Neural cell (in vitro differentiated cells): ENCODE results near the gene ADARB1.

Experiments
- EZH2 ChIP-seq: fragments of 200-600, 300-800 bp; shearing (Covaris generic), sonication (generic); IDR thresholded peaks from 2 replicates; pipeline ENCODE4 v1.6.1; 2014; ENCODE audit warnings: antibody characterized with exemption, low read length, borderline replicate concordance, mild to moderate bottlenecking; ENCODE audit not compliant: insufficient read depth, poor library complexity, severe bottlenecking
- RAD21 ChIP-seq: fragments of 450-650 bp; conservative IDR thresholded peaks from 2 replicates; pipeline ENCODE4 v1.6.1; 2014; ENCODE audit warnings: antibody characterized with exemption, mild to moderate bottlenecking, moderate library complexity
- SMC3 ChIP-seq: fragments of 450-650 bp; conservative IDR thresholded peaks from 2 replicates; pipeline ENCODE4 v1.6.1; 2014; ENCODE audit warnings: antibody characterized with exemption, mild to moderate bottlenecking, moderate library complexity; ENCODE audit not compliant: poor library complexity
- TF ChIP-seq, protein P1 (sequence below): fragments of 450-650 bp; IDR thresholded peaks from 2 replicates; pipeline ENCODE4 v1.5.1; 2014; ENCODE audit warnings: antibody characterized with exemption, mild to moderate bottlenecking, moderate library complexity; ENCODE audit not compliant: poor library complexity, severe bottlenecking

GRCh38 chr21:45115141-45115540 is 40.8 kb downstream of the ADARB1 start:
- TF ChIP-seq, protein P1, sequence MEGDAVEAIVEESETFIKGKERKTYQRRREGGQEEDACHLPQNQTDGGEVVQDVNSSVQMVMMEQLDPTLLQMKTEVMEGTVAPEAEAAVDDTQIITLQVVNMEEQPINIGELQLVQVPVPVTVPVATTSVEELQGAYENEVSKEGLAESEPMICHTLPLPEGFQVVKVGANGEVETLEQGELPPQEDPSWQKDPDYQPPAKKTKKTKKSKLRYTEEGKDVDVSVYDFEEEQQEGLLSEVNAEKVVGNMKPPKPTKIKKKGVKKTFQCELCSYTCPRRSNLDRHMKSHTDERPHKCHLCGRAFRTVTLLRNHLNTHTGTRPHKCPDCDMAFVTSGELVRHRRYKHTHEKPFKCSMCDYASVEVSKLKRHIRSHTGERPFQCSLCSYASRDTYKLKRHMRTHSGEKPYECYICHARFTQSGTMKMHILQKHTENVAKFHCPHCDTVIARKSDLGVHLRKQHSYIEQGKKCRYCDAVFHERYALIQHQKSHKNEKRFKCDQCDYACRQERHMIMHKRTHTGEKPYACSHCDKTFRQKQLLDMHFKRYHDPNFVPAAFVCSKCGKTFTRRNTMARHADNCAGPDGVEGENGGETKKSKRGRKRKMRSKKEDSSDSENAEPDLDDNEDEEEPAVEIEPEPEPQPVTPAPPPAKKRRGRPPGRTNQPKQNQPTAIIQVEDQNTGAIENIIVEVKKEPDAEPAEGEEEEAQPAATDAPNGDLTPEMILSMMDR, result no peak
- TF ChIP-seq EZH2, result no peak
- no peak for TF ChIP-seq RAD21
- no peak for TF ChIP-seq SMC3
